ENCODE results near the gene UBAP1L.
"Not testable (repeated sequence)": the region's sequence is repeated elsewhere in the genome, so short reads cannot be mapped to it uniquely, and the experiment has no call there.

UBAP1L gene

DNA sequence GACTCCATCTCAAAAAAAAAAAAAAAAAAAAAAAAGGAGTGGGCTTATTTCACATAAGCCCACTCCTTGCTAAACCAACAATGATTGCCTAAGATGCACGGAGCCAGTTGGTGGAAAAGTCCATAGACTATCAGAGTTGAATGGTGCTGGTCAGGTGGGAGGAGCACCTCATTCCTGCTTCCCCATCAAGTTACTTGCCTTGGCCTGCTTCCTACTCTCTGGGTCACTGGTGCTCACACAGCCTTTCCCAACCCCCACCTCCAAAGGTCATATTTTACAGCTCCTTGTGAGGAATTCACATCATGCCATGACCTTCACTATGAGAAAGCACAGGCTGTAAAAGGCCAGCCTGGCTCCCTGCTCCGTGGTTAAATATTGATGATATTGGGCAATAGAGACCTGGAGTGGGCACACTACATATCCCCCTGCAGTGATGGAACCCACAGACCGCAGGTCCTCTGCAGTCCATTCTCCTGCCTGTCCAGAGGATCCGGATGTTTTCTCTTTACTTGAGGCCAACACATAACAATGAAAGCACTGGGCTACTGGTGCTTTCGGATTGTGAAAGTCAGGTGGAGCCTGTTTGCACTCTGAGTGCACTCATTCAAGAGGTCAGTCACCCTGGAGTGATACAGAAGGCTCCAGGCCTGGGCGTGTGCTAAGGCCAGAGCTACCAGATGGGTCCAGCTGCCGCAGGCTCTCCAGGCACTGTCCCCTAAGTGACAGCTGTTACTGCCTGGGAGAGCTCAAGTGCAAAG, 70.1 kb downstream of the UBAP1L start, which contains the start of gene SLC51B:
TSS of gene SLC51B (plus strand) at position 664 of the 758 bp plus-strand sequence. CDS start 4,618 bp downstream, outside the sequence.
- no peak for DNase-seq (ENCODE audit: low read depth, low spot score)

DNA sequence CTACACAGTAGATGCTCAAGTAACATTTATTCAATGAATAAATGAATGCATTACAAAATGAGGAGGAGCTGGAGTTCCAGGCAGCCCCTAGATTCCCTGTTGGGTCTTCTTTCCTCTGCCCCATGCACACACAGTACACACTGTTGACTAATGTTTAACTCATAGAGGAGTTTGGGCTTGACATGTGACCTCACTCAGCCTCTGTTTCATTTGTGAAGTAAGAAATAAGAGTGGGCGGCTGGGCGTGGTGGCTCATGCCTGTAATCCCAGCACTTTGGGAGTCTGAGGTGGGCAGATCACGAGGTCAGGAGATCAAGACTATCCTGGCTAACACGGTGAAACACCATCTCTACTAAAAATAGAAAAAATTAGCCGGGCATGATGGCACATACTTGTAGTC, 70.8 kb downstream of the UBAP1L start:
- not testable (repeated sequence) for DNase-seq (ENCODE audit: low read depth, low spot score)

DNA sequence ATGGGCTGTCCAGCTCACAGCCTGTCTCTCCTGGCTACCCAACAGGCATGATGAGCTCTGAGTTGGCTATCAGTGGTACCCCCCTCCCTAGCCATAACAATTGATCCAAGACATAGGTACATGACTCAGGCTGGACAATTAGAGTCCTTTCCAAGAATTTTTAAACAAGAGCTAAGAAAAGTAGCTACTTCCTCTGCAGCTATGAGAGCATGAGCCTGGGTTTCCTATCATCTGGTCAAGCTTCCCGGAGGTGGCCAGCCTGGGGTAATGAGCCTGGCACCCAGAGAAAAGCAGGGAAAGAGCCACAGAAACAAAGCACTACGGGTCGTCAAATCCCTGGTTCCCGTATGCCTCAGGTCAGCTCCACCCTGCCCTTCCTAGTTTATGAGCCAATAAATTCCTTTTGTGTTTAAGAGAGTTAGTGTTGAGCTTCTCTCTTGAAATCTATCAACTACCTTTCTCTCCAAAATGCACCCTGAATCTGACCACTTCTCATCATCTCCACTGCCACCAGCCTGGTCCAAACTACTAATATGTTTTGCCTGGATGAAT, 72.1 kb downstream of the UBAP1L start:
- DNase-seq (ENCODE audit: low read depth, low spot score), result no peak
